ENCODE data around the gene GHRHR. TPM values are rescaled to one million over a fixed set of nuclear protein-coding genes. Genes with fewer than 3 reads are reported as not detected.

GHRHR gene
- total RNA-seq, 6 donors from 2014 or later = 0.67 to 3.1 (median 1.1) TPM; not detected in 2

DNA sequence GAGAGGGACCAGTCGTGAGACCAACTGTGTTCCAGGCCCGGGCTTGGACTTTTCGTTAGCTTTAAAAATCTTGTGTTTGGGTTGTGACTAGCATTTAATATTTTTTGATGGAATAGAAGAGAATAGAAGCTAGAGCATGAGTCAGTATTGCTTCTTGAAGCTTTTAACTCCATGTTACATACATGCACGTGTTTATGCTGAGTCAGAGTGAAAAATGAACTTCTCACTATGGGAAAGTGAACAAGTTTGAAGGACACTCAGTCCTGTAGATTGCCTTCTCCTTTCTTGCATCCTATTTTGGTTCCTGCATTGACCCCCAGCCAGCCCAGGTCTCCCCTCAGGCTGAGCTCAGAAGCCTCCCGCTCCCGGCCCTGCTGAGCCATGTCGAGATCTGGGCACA, 31.8 kb downstream of the GHRHR start:
- no peak overlapping the region for H3K27ac ChIP-seq
- no peaks in the 10 kb centered on the region for H3K27me3 ChIP-seq
- no peaks in the 10 kb centered on the region for H3K36me3 ChIP-seq
- no peak for ATAC-seq (ENCODE audit: low FRiP score in 2 of 2)
- 87 to 89% methylated on average over 6 to 7 of the region's 7 CpGs for WGBS, 2 donors
- H3K4me3 ChIP-seq = no peak overlapping the region
- DNase-seq = no peak
- peaks cover 0 to 6% (median 0%) of the 10 kb centered on the region in 4 donors for H3K4me1 ChIP-seq
- no peaks in the 10 kb centered on the region for H3K9me3 ChIP-seq
- TF ChIP-seq POLR2A (IDR thresholded peaks at IDR 0.05) (no peak), EP300 (IDR thresholded peaks at IDR 0.05) (no peak), POLR2AphosphoS5 (IDR thresholded peaks at IDR 0.05) (no peak)
- TF ChIP-seq, protein P1, sequence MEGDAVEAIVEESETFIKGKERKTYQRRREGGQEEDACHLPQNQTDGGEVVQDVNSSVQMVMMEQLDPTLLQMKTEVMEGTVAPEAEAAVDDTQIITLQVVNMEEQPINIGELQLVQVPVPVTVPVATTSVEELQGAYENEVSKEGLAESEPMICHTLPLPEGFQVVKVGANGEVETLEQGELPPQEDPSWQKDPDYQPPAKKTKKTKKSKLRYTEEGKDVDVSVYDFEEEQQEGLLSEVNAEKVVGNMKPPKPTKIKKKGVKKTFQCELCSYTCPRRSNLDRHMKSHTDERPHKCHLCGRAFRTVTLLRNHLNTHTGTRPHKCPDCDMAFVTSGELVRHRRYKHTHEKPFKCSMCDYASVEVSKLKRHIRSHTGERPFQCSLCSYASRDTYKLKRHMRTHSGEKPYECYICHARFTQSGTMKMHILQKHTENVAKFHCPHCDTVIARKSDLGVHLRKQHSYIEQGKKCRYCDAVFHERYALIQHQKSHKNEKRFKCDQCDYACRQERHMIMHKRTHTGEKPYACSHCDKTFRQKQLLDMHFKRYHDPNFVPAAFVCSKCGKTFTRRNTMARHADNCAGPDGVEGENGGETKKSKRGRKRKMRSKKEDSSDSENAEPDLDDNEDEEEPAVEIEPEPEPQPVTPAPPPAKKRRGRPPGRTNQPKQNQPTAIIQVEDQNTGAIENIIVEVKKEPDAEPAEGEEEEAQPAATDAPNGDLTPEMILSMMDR (IDR thresholded peaks at IDR 0.05) = no peak

DNA sequence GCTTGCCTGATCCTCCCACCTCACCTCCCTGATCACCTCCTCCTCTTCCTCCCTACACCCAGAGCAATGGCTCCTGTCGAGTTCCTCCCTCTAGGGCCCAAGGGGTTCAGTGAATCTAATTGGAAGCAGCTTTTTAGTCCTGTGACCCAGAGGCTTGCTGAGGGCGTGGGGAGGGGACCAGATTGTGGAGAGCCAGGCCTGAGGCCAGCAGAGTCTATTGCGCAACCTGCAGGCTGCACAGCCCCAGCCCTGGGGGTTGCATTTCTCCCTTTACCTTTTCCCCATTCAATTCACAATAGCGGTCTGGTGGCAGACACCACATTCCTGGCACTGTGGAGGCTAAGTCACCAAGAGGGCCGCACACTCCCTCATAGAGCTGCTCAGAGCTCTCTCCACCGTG, 32.5 kb downstream of the GHRHR start:
- Histone ChIP-seq H3K27me3 (no peaks in the 10 kb centered on the region), H3K4me3 (no peak overlapping the region), H3K27ac (no peak overlapping the region), H3K9me3 (no peaks in the 10 kb centered on the region), H3K4me1 (peaks cover 0 to 6% (median 0%) of the 10 kb centered on the region in 4 donors), H3K36me3 (no peaks in the 10 kb centered on the region)
- WGBS, 2 donors = 58 to 76% methylated on average over 6 of the region's 6 CpGs
- DNase-seq (peak in 1 of 2 donors; percentile 32), ATAC-seq (ENCODE audit: low FRiP score in 2 of 2) (peak in 1 of 2 donors; percentile 71)
- TF ChIP-seq POLR2AphosphoS5 (IDR thresholded peaks at IDR 0.05) (no peak), POLR2A (IDR thresholded peaks at IDR 0.05) (no peak), EP300 (IDR thresholded peaks at IDR 0.05) (no peak)
- TF ChIP-seq, protein P1 (IDR thresholded peaks at IDR 0.05) = no peak

DNA sequence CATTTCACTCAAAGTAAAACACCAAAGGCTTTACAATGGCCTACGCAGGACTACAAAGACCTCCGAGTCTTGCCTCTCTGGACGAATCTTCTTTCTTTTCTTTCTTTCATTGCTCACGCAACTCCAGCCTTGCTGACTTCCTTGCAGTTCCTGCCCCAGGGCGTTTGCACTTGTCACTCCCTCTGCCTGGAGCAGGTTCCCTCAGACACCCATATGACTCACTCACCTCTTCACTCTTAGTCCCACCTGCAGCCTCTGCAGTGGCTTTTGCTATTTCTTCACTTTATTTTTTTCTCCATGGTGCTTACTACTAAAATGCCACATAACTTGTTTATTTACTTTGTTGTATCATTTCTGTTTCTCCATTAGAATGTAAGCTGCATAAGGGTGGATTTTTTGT, 33.1 kb downstream of the GHRHR start:
- DNase-seq (no peak), ATAC-seq (ENCODE audit: low FRiP score in 2 of 2) (no peak)
- 83 to 85% methylated on average over 5 of the region's 5 CpGs for WGBS, 2 donors
- H3K4me3 ChIP-seq = no peak overlapping the region
- peaks cover 0 to 6% (median 0%) of the 10 kb centered on the region in 4 donors for H3K4me1 ChIP-seq
- no peak overlapping the region for H3K27ac ChIP-seq
- H3K27me3 ChIP-seq = no peaks in the 10 kb centered on the region
- H3K9me3 ChIP-seq = no peaks in the 10 kb centered on the region
- TF ChIP-seq, protein P1 (IDR thresholded peaks at IDR 0.05) = no peak
- no peak for TF ChIP-seq EP300 (IDR thresholded peaks at IDR 0.05)
- no peak for TF ChIP-seq POLR2AphosphoS5 (IDR thresholded peaks at IDR 0.05)
- TF ChIP-seq POLR2A (IDR thresholded peaks at IDR 0.05) = no peak
- H3K36me3 ChIP-seq = no peaks in the 10 kb centered on the region

DNA sequence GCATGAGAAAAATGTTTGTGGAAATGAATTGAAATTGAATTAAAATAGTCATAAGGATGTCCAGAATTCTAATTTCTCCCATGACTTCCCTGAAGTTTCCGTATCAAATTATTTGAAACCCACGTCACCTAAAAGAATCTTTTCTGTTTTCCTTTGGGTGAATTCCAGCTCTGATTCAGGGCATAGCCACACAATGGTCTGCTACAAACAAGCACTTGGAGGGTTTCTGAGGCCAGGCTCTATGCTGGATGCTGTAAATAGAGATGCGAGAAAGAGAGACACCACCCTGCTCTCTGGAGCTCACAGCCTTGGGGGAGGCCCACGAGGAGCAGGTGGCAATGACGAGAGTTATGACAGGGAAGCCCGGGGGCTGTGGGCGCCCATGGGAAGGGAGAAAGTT, 33.6 kb downstream of the GHRHR start:
- Histone ChIP-seq H3K4me1 (peaks cover 0 to 6% (median 0%) of the 10 kb centered on the region in 4 donors), H3K27ac (no peak overlapping the region), H3K36me3 (no peaks in the 10 kb centered on the region), H3K9me3 (no peaks in the 10 kb centered on the region), H3K27me3 (no peaks in the 10 kb centered on the region), H3K4me3 (no peak overlapping the region)
- DNase-seq (no peak), ATAC-seq (ENCODE audit: low FRiP score in 2 of 2) (no peak)
- TF ChIP-seq EP300 (IDR thresholded peaks at IDR 0.05) (no peak), POLR2A (IDR thresholded peaks at IDR 0.05) (no peak), POLR2AphosphoS5 (IDR thresholded peaks at IDR 0.05) (no peak)
- TF ChIP-seq, protein P1 (IDR thresholded peaks at IDR 0.05) = no peak
- WGBS, 2 donors = 75 to 76% methylated on average over 7 of the region's 7 CpGs

DNA sequence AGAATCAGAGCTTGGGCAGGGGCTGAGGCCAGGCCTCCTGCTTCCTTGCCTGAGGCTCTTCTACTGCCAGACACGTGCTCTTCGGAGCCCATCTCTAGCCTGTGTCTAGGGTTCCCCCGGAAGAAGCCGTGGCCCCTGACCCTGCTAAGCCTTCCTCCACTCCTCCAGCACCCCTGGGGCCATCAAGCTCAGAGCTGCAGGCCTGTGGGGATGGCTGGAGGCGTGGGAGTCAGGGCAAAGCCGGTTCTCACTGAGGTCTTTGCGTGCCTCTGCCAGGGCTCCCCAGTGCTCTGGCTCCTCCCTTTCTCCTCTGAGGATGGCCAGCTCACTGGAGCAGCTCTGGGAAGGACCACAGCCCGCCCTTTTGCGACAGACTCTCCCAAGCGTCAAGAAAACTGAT, 34.4 kb downstream of the GHRHR start:
- H3K27me3 ChIP-seq = no peaks in the 10 kb centered on the region
- no peak for ATAC-seq (ENCODE audit: low FRiP score in 2 of 2)
- H3K9me3 ChIP-seq = no peaks in the 10 kb centered on the region
- WGBS, 2 donors = 80 to 92% methylated on average over 8 to 10 of the region's 10 CpGs
- no peak for DNase-seq
- TF ChIP-seq, protein P1 (IDR thresholded peaks at IDR 0.05) = no peak
- TF ChIP-seq POLR2AphosphoS5 (IDR thresholded peaks at IDR 0.05) (no peak), EP300 (IDR thresholded peaks at IDR 0.05) (no peak), POLR2A (IDR thresholded peaks at IDR 0.05) (no peak)
- H3K4me1 ChIP-seq = peaks cover 0 to 6% (median 0%) of the 10 kb centered on the region in 4 donors
- H3K4me3 ChIP-seq = no peak overlapping the region
- no peak overlapping the region for H3K27ac ChIP-seq
- no peaks in the 10 kb centered on the region for H3K36me3 ChIP-seq
